Measurements from ENCODE around the gene APBA2.

Gene APBA2

GRCh38 chr15:28952666-28953491 lies 67.1 kb downstream of the APBA2 start:
- H2AFZ ChIP-seq (ENCODE audit: low read length): no peak overlapping the region
- no peak overlapping the region for H3K27ac ChIP-seq (ENCODE audit: low read depth, low read length, poor library complexity, severe bottlenecking)
- no peaks in the 10 kb centered on the region for H3K9me2 ChIP-seq (ENCODE audit: low read depth, low read length)
- H3K9me3 ChIP-seq (ENCODE audit: low read length): no peaks in the 10 kb centered on the region
- H3K4me3 ChIP-seq (ENCODE audit: low read depth, low read length, poor library complexity, severe bottlenecking): no peak overlapping the region
- H3K79me2 ChIP-seq (ENCODE audit: insufficient read depth, low read length): no peaks in the 10 kb centered on the region
- no peaks in the 10 kb centered on the region for H3F3A ChIP-seq (ENCODE audit: insufficient read depth, low read length)
- H4K20me1 ChIP-seq (ENCODE audit: insufficient read depth, low read length): no peaks in the 10 kb centered on the region
- H3K36me3 ChIP-seq (ENCODE audit: insufficient read depth, low read length): no peaks in the 10 kb centered on the region
- no peaks in the 10 kb centered on the region for H3K4me1 ChIP-seq (ENCODE audit: insufficient read depth, low read length, severe bottlenecking)
- no peak overlapping the region for H3K9ac ChIP-seq (ENCODE audit: low read length)
- no peaks in the 10 kb centered on the region for H3K27me3 ChIP-seq (ENCODE audit: insufficient read depth, low read length)
- no peak overlapping the region for H3K4me2 ChIP-seq (ENCODE audit: low read length)
- TF ChIP-seq EZH2 (IDR thresholded peaks at IDR 0.05; ENCODE audit: borderline replicate concordance, low read length): no peak

- H3K36me3 ChIP-seq (ENCODE audit: insufficient read depth, low read length): no peaks in the 10 kb centered on the region
- H3K4me3 ChIP-seq (ENCODE audit: low read depth, low read length, poor library complexity, severe bottlenecking): no peak overlapping the region
- TF ChIP-seq CTCF (IDR thresholded peaks at IDR 0.05; ENCODE audit: low read length) (no peak), EZH2 (IDR thresholded peaks at IDR 0.05; ENCODE audit: borderline replicate concordance, low read length) (no peak)
- H3K4me2 ChIP-seq (ENCODE audit: low read length): no peak overlapping the region
- H4K20me1 ChIP-seq (ENCODE audit: insufficient read depth, low read length): no peaks in the 10 kb centered on the region
- no peaks in the 10 kb centered on the region for H3K79me2 ChIP-seq (ENCODE audit: insufficient read depth, low read length)
- H3F3A ChIP-seq (ENCODE audit: insufficient read depth, low read length): no peaks in the 10 kb centered on the region
- no peaks in the 10 kb centered on the region for H3K4me1 ChIP-seq (ENCODE audit: insufficient read depth, low read length, severe bottlenecking)
- no peaks in the 10 kb centered on the region for H3K9me3 ChIP-seq (ENCODE audit: low read length)
- H3K9ac ChIP-seq (ENCODE audit: low read length): no peak overlapping the region
- H2AFZ ChIP-seq (ENCODE audit: low read length): no peak overlapping the region
- no peaks in the 10 kb centered on the region for H3K27me3 ChIP-seq (ENCODE audit: insufficient read depth, low read length)
- no peaks in the 10 kb centered on the region for H3K9me2 ChIP-seq (ENCODE audit: low read depth, low read length)
- no peak overlapping the region for H3K27ac ChIP-seq (ENCODE audit: low read depth, low read length, poor library complexity, severe bottlenecking)
Measured at GRCh38 chr15:28953573-28954195, 67.9 kb downstream of the APBA2 start.

- Histone ChIP-seq H3K9me3 (ENCODE audit: low read length) (no peaks in the 10 kb centered on the region), H3K4me1 (ENCODE audit: insufficient read depth, low read length, severe bottlenecking) (no peaks in the 10 kb centered on the region), H3K79me2 (ENCODE audit: insufficient read depth, low read length) (no peaks in the 10 kb centered on the region), H3K4me2 (ENCODE audit: low read length) (no peak overlapping the region), H3K4me3 (ENCODE audit: low read depth, low read length, poor library complexity, severe bottlenecking) (no peak overlapping the region), H4K20me1 (ENCODE audit: insufficient read depth, low read length) (no peaks in the 10 kb centered on the region), H3K27ac (ENCODE audit: low read depth, low read length, poor library complexity, severe bottlenecking) (no peak overlapping the region), H3K9me2 (ENCODE audit: low read depth, low read length) (no peaks in the 10 kb centered on the region), H3F3A (ENCODE audit: insufficient read depth, low read length) (no peaks in the 10 kb centered on the region), H2AFZ (ENCODE audit: low read length) (no peak overlapping the region), H3K9ac (ENCODE audit: low read length) (no peak overlapping the region), H3K27me3 (ENCODE audit: insufficient read depth, low read length) (no peaks in the 10 kb centered on the region), H3K36me3 (ENCODE audit: insufficient read depth, low read length) (no peaks in the 10 kb centered on the region)
- TF ChIP-seq CTCF (IDR thresholded peaks at IDR 0.05; ENCODE audit: low read length) (no peak), EZH2 (IDR thresholded peaks at IDR 0.05; ENCODE audit: borderline replicate concordance, low read length) (no peak)
Measured at GRCh38 chr15:28954466-28955159, 68.8 kb downstream of the APBA2 start.

Measured in OCI-LY1 (cell line).